ENCODE measurements around the gene ATG4D.

Gene ATG4D

DNA sequence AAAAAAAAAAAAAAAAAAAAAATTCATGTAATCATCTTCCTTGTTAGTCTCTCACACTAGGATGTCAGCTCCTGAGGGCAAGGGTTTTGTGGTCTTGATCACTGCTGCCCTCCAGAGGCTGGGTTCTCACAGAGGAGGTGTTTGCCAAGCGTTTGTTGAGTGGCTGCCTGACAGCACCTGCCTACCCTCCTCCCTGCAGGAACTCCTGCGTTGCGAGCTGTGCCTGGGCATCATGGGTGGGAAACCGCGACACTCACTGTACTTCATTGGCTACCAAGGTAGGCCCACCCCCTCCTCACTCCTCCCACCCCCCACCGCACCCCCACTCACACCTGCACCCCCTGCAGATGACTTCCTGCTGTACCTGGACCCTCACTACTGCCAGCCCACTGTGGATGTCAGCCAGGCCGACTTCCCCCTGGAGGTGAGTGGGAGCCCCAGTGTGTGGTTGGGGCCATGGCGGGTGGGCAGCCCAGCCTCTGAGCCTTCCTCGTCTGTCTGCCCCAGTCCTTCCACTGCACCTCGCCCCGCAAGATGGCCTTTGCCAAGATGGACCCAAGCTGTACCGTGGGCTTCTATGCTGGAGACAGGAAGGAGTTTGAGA lies 8.1 kb downstream of the ATG4D start:
- Mint-ChIP-seq H3K4me3 (no peak overlapping the region), H3K9me3 (no peaks in the 10 kb centered on the region), H3K27ac (peak overlapping the region; percentile 40), H3K4me1 (peaks cover 17% of the 10 kb centered on the region), H3K27me3 (no peaks in the 10 kb centered on the region), H3K36me3 (peaks cover 14% of the 10 kb centered on the region)
- ATAC-seq (ENCODE audit: low read depth) (no peak), DNase-seq (ENCODE audit: low spot score in 2 of 2) (no peak)

- no peak overlapping the region for H3K4me3 Mint-ChIP-seq
Measured at GRCh38 chr19:10552510-10553053, 8.9 kb downstream of the ATG4D start.

DNA sequence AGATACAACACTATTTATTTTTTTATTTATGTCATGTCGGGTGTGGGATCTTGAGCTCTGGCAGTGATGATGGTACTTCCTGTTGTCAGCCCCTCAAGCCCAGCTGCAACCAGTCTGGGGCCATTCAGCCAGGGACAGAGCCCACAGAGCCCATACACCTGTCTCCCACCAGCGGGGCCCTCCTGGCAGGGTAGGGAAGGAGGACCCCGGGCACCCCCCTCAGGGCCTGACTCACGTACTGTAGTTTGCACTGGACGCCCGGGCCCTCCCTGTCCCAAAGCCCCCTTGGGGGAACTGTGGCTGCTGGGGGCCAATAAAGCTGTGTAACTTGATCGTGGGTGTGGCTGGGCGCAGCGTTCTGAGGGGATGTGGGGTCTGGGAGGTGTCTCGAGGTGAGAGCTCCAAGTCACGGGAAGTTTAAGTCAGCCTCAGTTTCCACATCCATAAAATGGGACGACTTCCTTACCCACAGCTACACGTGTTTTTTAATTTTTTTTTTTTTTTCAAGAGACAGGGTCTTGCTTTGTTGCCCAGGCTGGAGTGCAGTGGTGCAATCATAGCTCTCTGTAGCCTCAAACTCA lies 9.5 kb downstream of the ATG4D start:
- no peak for ATAC-seq (ENCODE audit: low read depth)
- Mint-ChIP-seq H3K36me3 (peaks cover 14% of the 10 kb centered on the region), H3K27me3 (no peaks in the 10 kb centered on the region), H3K4me1 (peaks cover 15% of the 10 kb centered on the region), H3K9me3 (no peaks in the 10 kb centered on the region), H3K4me3 (peak overlapping the region; percentile 71), H3K27ac (peak overlapping the region; percentile 86)
- DNase-seq (ENCODE audit: low spot score in 2 of 2) = no peak

More at GRCh38 chr19:10552510-10553053, 8.9 kb downstream of the ATG4D start:
- DNase-seq (ENCODE audit: low spot score in 2 of 2) (no peak), ATAC-seq (ENCODE audit: low read depth) (no peak)
- no peaks in the 10 kb centered on the region for H3K9me3 Mint-ChIP-seq
- peaks cover 15% of the 10 kb centered on the region for H3K4me1 Mint-ChIP-seq
- H3K36me3 Mint-ChIP-seq = peaks cover 12% of the 10 kb centered on the region
- H3K27ac Mint-ChIP-seq = peak overlapping the region; percentile 86
- H3K27me3 Mint-ChIP-seq = no peaks in the 10 kb centered on the region

DNA sequence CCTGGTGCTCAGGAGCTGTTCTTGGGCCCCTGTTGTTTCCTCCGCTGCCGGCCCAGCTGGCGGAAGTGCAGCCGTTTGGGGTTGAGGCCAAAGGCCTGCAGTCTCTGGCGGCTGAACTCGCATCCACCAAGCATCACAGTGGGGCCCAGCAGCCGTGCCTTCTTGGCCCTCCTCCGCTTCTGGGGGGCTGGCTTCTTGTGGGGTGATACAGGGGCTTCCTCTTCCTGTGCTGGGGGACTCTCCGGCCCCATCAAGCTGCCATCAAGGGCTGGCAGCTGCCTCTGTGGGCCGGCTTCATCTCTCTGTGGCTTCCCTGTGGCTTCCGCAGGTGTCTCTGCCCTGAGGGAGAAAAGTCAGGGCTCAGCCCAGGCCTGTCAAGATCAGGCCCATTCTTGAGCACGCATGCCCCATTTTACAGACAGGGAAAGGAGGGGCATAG lies 10.3 kb downstream of the ATG4D start:
- Mint-ChIP-seq H3K27me3 (no peaks in the 10 kb centered on the region), H3K9me3 (no peaks in the 10 kb centered on the region), H3K36me3 (peaks cover 14% of the 10 kb centered on the region), H3K4me1 (peaks cover 15% of the 10 kb centered on the region), H3K27ac (peak overlapping the region; percentile 86), H3K4me3 (peak overlapping the region; percentile 71)
- peak; percentile 86 for ATAC-seq (ENCODE audit: low read depth)
- peak; percentile 42 to 54 for DNase-seq (ENCODE audit: low spot score in 2 of 2)

- H3K36me3 Mint-ChIP-seq = peaks cover 16% of the 10 kb centered on the region
- H3K27ac Mint-ChIP-seq = peak overlapping the region; percentile 86
- H3K4me1 Mint-ChIP-seq = peaks cover 15% of the 10 kb centered on the region
- H3K9me3 Mint-ChIP-seq = no peaks in the 10 kb centered on the region
- no peak for ATAC-seq (ENCODE audit: low read depth)
- no peak overlapping the region for H3K4me3 Mint-ChIP-seq
- no peaks in the 10 kb centered on the region for H3K27me3 Mint-ChIP-seq
- DNase-seq (ENCODE audit: low spot score in 2 of 2) = no peak
Measured at GRCh38 chr19:10554760-10555609, 11.3 kb downstream of the ATG4D start.

DNA sequence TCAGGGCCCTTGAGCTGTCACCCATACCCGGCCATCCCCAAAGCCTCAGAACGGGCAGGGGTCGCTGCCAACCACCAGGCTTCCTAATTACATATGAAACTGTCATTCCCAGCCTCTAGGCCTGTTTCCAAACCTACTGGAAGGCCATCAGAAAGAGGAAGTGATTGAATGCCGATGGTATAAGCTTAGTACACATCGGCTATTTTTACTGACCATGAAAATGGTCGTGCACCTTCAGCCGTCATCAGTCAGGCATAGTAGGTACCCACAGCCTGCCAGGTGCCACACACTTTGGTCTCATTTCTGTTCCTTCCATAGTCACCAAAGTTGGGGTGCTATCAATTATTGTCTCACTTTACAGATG lies 11.9 kb downstream of the ATG4D start:
- peaks cover 18% of the 10 kb centered on the region for H3K36me3 Mint-ChIP-seq
- H3K9me3 Mint-ChIP-seq = no peaks in the 10 kb centered on the region
- H3K4me1 Mint-ChIP-seq = peaks cover 15% of the 10 kb centered on the region
- no peaks in the 10 kb centered on the region for H3K27me3 Mint-ChIP-seq
- no peak overlapping the region for H3K4me3 Mint-ChIP-seq
- DNase-seq (ENCODE audit: low spot score in 2 of 2) (no peak), ATAC-seq (ENCODE audit: low read depth) (no peak)
- H3K27ac Mint-ChIP-seq = peak overlapping the region; percentile 35

DNA sequence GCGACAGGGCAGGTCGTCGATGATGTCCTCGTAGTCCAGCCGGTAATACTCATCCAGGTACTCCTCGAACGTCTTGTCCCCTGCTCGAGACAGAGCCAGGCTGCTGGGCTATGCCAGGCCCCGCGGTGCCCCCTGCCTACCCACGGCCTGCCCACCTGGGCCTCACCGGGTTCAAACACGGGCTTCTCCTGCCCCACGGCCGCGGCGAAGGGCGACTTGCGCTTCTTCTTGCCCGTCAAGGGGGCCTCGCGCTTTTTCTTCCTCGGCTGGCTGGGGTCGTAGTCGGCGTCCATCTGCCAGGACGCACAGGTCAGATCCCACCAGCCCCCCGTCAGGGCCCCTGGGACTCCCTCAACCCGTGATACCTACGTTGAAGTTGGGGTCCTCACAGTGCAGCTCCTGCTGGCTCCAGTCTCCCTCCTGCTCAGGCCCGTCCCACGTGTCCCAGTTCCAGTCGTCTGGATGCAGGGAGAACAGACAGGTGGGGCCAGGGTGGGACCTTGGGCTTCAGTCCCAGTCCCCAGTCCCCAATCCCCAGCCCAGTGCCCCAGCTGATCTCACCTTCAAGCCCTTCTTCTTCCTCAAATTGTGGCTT lies 14.0 kb downstream of the ATG4D start:
- H3K9me3 Mint-ChIP-seq = no peaks in the 10 kb centered on the region
- peak overlapping the region; percentile 42 for H3K27ac Mint-ChIP-seq
- no peaks in the 10 kb centered on the region for H3K27me3 Mint-ChIP-seq
- peaks cover 15% of the 10 kb centered on the region for H3K4me1 Mint-ChIP-seq
- ATAC-seq (ENCODE audit: low read depth) = no peak
- DNase-seq (ENCODE audit: low spot score in 2 of 2) = no peak
- H3K36me3 Mint-ChIP-seq = peaks cover 15% of the 10 kb centered on the region
- no peak overlapping the region for H3K4me3 Mint-ChIP-seq

GRCh38 chr19:10560154-10560553 lies 16.4 kb downstream of the ATG4D start:
- Mint-ChIP-seq H3K4me3 (no peak overlapping the region), H3K36me3 (peaks cover 17% of the 10 kb centered on the region)

DNA sequence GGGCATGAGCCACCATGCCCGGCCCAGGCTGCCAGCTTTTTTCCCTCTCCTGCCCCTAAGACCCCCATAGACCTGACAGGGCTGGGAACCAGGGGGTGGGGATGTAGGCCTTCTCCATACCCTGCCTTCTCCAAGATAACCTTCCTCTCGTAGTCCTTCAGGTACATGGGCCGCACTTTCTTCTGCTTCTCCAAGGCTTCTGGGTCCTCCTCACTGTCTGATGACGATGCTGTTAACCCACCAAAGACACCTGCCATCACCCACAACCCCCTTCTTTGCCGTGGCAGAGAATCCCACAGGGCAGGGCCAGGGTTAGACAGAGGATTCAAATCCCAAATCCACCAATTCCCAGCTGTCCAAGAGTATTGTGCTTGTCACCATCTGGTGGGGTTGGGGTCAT lies 18.9 kb downstream of the ATG4D start:
- no peak for ATAC-seq (ENCODE audit: low read depth)
- Mint-ChIP-seq H3K27ac (no peak overlapping the region), H3K4me3 (no peak overlapping the region), H3K4me1 (peaks cover 21% of the 10 kb centered on the region), H3K27me3 (no peaks in the 10 kb centered on the region), H3K36me3 (peaks cover 23% of the 10 kb centered on the region), H3K9me3 (no peaks in the 10 kb centered on the region)
- DNase-seq (ENCODE audit: low spot score in 2 of 2) = no peak

More at GRCh38 chr19:10560154-10560553, 16.4 kb downstream of the ATG4D start:
- Mint-ChIP-seq H3K9me3 (no peaks in the 10 kb centered on the region), H3K27me3 (no peaks in the 10 kb centered on the region), H3K27ac (no peak overlapping the region), H3K4me1 (peaks cover 9% of the 10 kb centered on the region)
- DNase-seq (ENCODE audit: low spot score in 2 of 2) (no peak), ATAC-seq (ENCODE audit: low read depth) (no peak)

GRCh38 chr19:10565028-10565566 lies 21.4 kb downstream of the ATG4D start:
- Mint-ChIP-seq H3K27ac (peak overlapping the region; percentile 91), H3K4me3 (peak overlapping the region; percentile 91), H3K36me3 (peaks cover 14% of the 10 kb centered on the region), H3K27me3 (no peaks in the 10 kb centered on the region), H3K9me3 (no peaks in the 10 kb centered on the region), H3K4me1 (peaks cover 24% of the 10 kb centered on the region)
- DNase-seq (ENCODE audit: low spot score in 2 of 2) (peak; percentile 48 to 62), ATAC-seq (ENCODE audit: low read depth) (peak; percentile 16)

DNA sequence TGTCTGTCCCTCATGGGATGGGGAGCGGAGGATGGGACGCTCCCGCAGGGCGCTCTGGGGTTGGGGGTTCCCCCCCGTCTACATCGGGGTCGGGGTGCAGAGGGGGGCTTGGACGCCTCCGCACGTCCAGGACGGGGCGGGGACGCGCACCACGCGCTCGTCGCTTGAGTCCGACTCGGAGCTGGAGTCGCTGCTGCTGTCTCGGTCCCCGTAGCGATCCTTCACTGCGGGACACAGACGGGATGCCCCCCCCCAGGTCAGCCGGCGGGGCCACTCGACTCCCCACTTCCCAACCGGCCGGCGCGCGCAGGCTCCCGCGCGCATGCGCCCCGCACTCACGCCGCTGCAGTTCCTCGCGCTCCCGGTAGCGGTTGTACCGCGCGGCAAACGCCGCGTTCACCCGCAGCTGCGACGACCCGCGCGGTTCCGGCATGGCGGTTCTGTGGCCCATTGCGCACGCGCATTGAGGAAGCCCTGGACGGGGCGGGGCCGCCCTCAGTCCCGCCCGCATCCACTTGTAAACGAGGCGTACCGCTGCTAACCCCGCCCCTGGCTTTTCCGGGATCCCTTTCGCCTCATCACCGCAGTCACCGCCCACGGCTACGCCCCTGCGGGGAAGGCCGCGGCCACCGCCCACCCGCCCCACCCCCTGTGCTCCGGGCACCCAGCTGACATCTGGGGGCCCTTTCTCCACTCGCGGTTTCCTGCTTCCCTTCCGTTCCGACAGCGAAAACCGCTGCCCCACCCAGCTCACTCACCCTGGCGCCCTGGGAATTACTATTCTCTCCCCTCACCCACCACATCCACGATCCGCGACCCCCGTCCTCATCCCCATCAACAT lies 22.1 kb downstream of the ATG4D start, which contains the start of gene KRI1:
Gene KRI1 (minus strand): TSS at position 444 of the 841 bp plus-strand sequence. CDS start 11 bp downstream, at position 433.
- Mint-ChIP-seq H3K4me3 (peak within 1 kb of the TSS; percentile 91), H3K27ac (peak within 1 kb of the TSS; percentile 91), H3K9me3 (no peaks in the 10 kb centered on the region), H3K4me1 (peaks cover 26% of the 10 kb centered on the region), H3K36me3 (peaks cover 11% of the 10 kb centered on the region), H3K27me3 (no peaks in the 10 kb centered on the region)
- ATAC-seq (ENCODE audit: low read depth) (peak; percentile 57), DNase-seq (ENCODE audit: low spot score in 2 of 2) (peak; percentile 98 to 99)

GRCh38 chr19:10566408-10566657 lies 22.6 kb downstream of the ATG4D start:
- no peaks in the 10 kb centered on the region for H3K27me3 Mint-ChIP-seq
- peak overlapping the region; percentile 91 for H3K4me3 Mint-ChIP-seq
- peak overlapping the region; percentile 91 for H3K27ac Mint-ChIP-seq
- H3K36me3 Mint-ChIP-seq = peaks cover 11% of the 10 kb centered on the region
- no peak for ATAC-seq (ENCODE audit: low read depth)
- no peak for DNase-seq (ENCODE audit: low spot score in 2 of 2)
- H3K9me3 Mint-ChIP-seq = no peaks in the 10 kb centered on the region
- H3K4me1 Mint-ChIP-seq = peaks cover 26% of the 10 kb centered on the region
